ENCODE measurements around the gene PLOD3. TPM values are rescaled to one million over a fixed set of nuclear protein-coding genes. Genes with fewer than 3 reads are reported as not detected.

Gene PLOD3
- total and polyA plus RNA-seq, 11 donors = 22.2 to 77.6 (median 42.0) TPM

DNA sequence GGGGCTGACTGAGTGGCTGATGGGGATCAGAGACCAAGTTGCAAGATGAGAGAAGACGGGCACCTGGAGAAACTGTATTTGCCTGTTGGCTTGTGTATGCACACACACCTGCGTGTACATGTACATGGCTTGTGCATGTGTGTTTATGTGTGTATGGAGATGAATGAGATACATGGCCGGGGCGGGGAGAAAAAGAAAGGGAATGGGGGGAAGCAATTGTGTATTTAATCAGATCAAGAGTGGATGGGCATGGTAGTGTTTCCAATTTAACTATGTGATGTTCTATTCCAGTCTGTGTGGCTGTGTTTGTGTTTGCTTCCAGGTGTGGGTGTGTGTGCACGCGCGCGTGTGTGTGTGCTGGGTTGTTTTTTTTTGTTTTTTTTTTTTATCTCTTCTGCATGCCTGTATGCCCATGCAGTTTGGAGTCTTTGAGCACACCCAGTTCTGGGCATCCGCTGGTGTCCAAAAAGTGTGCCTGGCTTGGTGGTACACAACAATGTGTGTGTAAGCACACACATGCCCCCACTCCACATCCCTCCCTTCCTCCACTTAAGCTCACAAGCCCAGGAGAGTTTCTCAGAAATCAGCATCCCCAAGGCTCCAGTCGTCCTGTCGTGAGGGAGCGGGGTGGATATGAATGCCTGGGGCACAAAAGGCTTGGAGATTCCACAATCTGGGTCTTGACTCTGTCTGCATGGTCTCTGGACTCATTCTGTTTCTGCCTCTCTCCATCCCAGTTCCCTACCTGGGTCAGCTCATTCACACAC lies 49.6 kb downstream of the PLOD3 start:
- Histone ChIP-seq H3K36me3 (no peaks in the 10 kb centered on the region), H3K4me3 (no peak overlapping the region), H3K4me1 (peaks cover 0 to 60% (median 41%) of the 10 kb centered on the region in 12 donors), H3K27ac (no peak overlapping the region), H3K27me3 (peaks cover 64 to 99% (median 92%) of the 10 kb centered on the region in 9 donors), H3K9me3 (no peaks in the 10 kb centered on the region)
- DNase-seq (no peak), ATAC-seq (no peak)
- TF ChIP-seq POLR2A (IDR thresholded peaks at IDR 0.05) = no peak
- TF ChIP-seq, protein P1, sequence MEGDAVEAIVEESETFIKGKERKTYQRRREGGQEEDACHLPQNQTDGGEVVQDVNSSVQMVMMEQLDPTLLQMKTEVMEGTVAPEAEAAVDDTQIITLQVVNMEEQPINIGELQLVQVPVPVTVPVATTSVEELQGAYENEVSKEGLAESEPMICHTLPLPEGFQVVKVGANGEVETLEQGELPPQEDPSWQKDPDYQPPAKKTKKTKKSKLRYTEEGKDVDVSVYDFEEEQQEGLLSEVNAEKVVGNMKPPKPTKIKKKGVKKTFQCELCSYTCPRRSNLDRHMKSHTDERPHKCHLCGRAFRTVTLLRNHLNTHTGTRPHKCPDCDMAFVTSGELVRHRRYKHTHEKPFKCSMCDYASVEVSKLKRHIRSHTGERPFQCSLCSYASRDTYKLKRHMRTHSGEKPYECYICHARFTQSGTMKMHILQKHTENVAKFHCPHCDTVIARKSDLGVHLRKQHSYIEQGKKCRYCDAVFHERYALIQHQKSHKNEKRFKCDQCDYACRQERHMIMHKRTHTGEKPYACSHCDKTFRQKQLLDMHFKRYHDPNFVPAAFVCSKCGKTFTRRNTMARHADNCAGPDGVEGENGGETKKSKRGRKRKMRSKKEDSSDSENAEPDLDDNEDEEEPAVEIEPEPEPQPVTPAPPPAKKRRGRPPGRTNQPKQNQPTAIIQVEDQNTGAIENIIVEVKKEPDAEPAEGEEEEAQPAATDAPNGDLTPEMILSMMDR (IDR thresholded peaks at IDR 0.05) = no peak
- WGBS, 4 donors = 3 to 5% (median 4%) methylated on average over 12 of the region's 12 CpGs
- intact Hi-C loops (cut with DNase I) = loop anchor here in 2 of 10 donors (2.0 kb wide), 2 partner anchors 23 to 71 kb away; no protein-coding TSS in a partner anchor

DNA sequence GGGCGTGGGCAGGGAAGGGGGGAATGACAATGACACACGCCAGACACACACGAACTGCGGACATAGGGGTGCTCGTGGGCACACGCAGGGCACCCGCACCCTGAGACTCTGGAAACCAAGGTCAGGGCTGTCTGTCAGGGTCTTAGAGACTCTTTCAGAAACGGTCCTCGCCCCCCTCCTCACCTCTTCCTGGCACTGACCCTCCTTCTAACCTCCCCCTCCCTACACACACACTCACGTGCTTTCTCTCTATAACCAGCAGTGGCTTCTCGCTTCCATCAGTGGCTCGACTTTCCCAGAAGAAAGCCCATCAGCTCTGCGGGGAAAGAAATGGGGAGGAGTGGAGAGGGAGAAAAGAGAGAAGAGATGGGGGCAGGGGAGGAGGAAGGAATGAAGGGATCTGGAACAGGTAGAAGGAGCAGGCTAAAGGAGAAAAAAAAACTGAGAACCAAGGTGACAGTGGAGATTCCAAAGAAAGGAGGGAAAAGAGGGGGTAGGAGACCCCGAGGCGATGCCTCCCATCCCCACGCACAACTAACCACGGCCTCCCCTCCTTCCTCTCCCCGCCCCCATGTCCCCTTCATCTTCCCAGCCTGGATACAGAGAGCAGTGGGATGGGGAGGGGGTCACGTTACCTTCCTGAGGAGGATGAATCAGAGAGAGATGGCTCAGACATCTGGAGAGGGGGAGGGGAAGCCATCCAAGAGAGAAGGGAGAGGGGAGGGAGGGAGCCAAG lies 50.3 kb downstream of the PLOD3 start:
- H3K27me3 ChIP-seq = peaks cover 60 to 99% (median 91%) of the 10 kb centered on the region in 9 donors

DNA sequence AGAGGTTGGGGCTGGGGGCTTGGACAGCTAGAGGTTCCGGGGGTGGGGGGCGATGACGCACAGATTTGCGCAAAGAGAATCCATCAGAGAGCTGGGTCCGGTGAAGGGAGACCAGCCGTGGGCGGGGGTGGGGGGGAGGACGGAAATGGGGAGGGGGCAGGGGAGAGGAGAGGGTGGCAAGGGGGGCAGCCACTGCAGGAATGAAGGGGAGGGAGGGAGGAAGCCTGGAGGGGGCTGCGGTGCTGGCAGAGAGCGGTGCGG lies 50.8 kb downstream of the PLOD3 start:
- WGBS, 4 donors = 0 to 3% (median 2%) methylated on average over 8 to 11 of the region's 11 CpGs
- no peak for ATAC-seq
- intact Hi-C loops (cut with DNase I) = no loop called here
- TF ChIP-seq, protein P1 (IDR thresholded peaks at IDR 0.05) = no peak
- no peak for TF ChIP-seq POLR2A (IDR thresholded peaks at IDR 0.05)
- H3K9me3 ChIP-seq = no peaks in the 10 kb centered on the region
- no peak overlapping the region for H3K27ac ChIP-seq
- no peak for DNase-seq
- H3K27me3 ChIP-seq = peaks cover 57 to 98% (median 86%) of the 10 kb centered on the region in 9 donors
- H3K4me1 ChIP-seq = peaks cover 3 to 57% (median 33%) of the 10 kb centered on the region in 12 donors
- no peak overlapping the region for H3K4me3 ChIP-seq
- H3K36me3 ChIP-seq = no peaks in the 10 kb centered on the region

More for the DNA sequence above, 50.3 kb downstream of the PLOD3 start:
- intact Hi-C loops (cut with DNase I) = no loop called here
- TF ChIP-seq, protein P1 (IDR thresholded peaks at IDR 0.05) = no peak
- no peak for TF ChIP-seq POLR2A (IDR thresholded peaks at IDR 0.05)
- H3K4me1 ChIP-seq = peaks cover 3 to 60% (median 35%) of the 10 kb centered on the region in 12 donors
- no peaks in the 10 kb centered on the region for H3K9me3 ChIP-seq
- no peak overlapping the region for H3K27ac ChIP-seq
- DNase-seq (no peak), ATAC-seq (no peak)
- no peak overlapping the region for H3K4me3 ChIP-seq
- no peaks in the 10 kb centered on the region for H3K36me3 ChIP-seq
- 1 to 2% (median 1%) methylated on average over 18 to 19 of the region's 19 CpGs for WGBS, 4 donors

GRCh38 chr7:101165958-101166647 lies 51.3 kb downstream of the PLOD3 start:
- WGBS, 4 donors = 1 to 4% (median 2%) methylated on average over 30 to 38 of the region's 38 CpGs
- H3K27me3 ChIP-seq = peaks cover 54 to 98% (median 81%) of the 10 kb centered on the region in 9 donors
- DNase-seq = no peak
- TF ChIP-seq, protein P1 (IDR thresholded peaks at IDR 0.05) = no peak
- TF ChIP-seq POLR2A (IDR thresholded peaks at IDR 0.05) = no peak
- no peaks in the 10 kb centered on the region for H3K9me3 ChIP-seq
- no peak for ATAC-seq
- peaks cover 3 to 54% (median 33%) of the 10 kb centered on the region in 12 donors for H3K4me1 ChIP-seq
- no peak overlapping the region for H3K27ac ChIP-seq
- intact Hi-C loops (cut with DNase I) = no loop called here
- H3K4me3 ChIP-seq = peak overlapping the region in 8 of 12 donors; percentile 10 to 36 (median 24)
- no peaks in the 10 kb centered on the region for H3K36me3 ChIP-seq
